PC-3 (cell line): ENCODE measurements around the gene REEP1.

ENCODE experiments used
- CTCF ChIP-seq: fragments of 300-600 bp; sonication (generic); conservative IDR thresholded peaks from 2 replicates; pipeline ENCODE4 v1.5.1; 2017; ENCODE audit warnings: antibody characterized with exemption, low read depth, mild to moderate bottlenecking, low read length
- EZH2 ChIP-seq: fragments of 300-600 bp; sonication (generic); IDR thresholded peaks from one replicate; pipeline ENCODE4 v1.6.1; 2017; ENCODE audit warnings: antibody characterized with exemption, mild to moderate bottlenecking, low read length; ENCODE audit not compliant: unreplicated experiment

GRCh38 chr2:86344404-86344803, 7.0 kb upstream of the REEP1 start:
- TF ChIP-seq CTCF = no peak
- no peak for TF ChIP-seq EZH2
